CD4-positive, alpha-beta T cell treated with Interleukin-4 for 4 hours (primary cell): Measurements from ENCODE around the gene GPR153.

Experiments used
- DNase-seq: peaks from one replicate; pipeline ENCODE4 v3.0.0-alpha.2; 2020

GPR153 gene

GRCh38 chr1:6286266-6286665 lies 25.4 kb upstream of the GPR153 start:
- DNase-seq: no peak

- DNase-seq: no peak
Measured at GRCh38 chr1:6285336-6285735, 24.4 kb upstream of the GPR153 start.

- DNase-seq: no peak
Measured at GRCh38 chr1:6282577-6283270, 21.8 kb upstream of the GPR153 start.

GRCh38 chr1:6281511-6282402 lies 20.9 kb upstream of the GPR153 start:
- DNase-seq: no peak

GRCh38 chr1:6280761-6281451 lies 20.0 kb upstream of the GPR153 start:
- no peak for DNase-seq

- no peak for DNase-seq
Measured at GRCh38 chr1:6279613-6280383, 18.9 kb upstream of the GPR153 start.

GRCh38 chr1:6279066-6279465 lies 18.2 kb upstream of the GPR153 start:
- no peak for DNase-seq

GRCh38 chr1:6278263-6278662 lies 17.4 kb upstream of the GPR153 start:
- no peak for DNase-seq

- DNase-seq: no peak
Measured at GRCh38 chr1:6276811-6277555, 16.1 kb upstream of the GPR153 start.

GRCh38 chr1:6275826-6276782 lies 15.2 kb upstream of the GPR153 start:
- no peak for DNase-seq

- DNase-seq: no peak
Measured at GRCh38 chr1:6274622-6275139, 13.8 kb upstream of the GPR153 start.

- no peak for DNase-seq
Measured at GRCh38 chr1:6274102-6274501, 13.2 kb upstream of the GPR153 start.

GRCh38 chr1:6273380-6273891 lies 12.5 kb upstream of the GPR153 start:
- DNase-seq: no peak

GRCh38 chr1:6272868-6273267 lies 12.0 kb upstream of the GPR153 start:
- no peak for DNase-seq

GRCh38 chr1:6272452-6272851 lies 11.6 kb upstream of the GPR153 start:
- no peak for DNase-seq

GRCh38 chr1:6271554-6271953 lies 10.7 kb upstream of the GPR153 start:
- DNase-seq: no peak

GRCh38 chr1:6271006-6271405 lies 10.1 kb upstream of the GPR153 start:
- DNase-seq: no peak

- DNase-seq: no peak
Measured at GRCh38 chr1:6270401-6270800, 9.5 kb upstream of the GPR153 start.

GRCh38 chr1:6269720-6270400 lies 9.0 kb upstream of the GPR153 start:
- DNase-seq: no peak

- DNase-seq: no peak
Measured at GRCh38 chr1:6269296-6269695, 8.4 kb upstream of the GPR153 start.
